ENCODE data around the gene CREBRF.
"Not testable (repeated sequence)": the region's sequence is repeated elsewhere in the genome, so short reads cannot be mapped to it uniquely, and the experiment has no call there.

Gene CREBRF

DNA sequence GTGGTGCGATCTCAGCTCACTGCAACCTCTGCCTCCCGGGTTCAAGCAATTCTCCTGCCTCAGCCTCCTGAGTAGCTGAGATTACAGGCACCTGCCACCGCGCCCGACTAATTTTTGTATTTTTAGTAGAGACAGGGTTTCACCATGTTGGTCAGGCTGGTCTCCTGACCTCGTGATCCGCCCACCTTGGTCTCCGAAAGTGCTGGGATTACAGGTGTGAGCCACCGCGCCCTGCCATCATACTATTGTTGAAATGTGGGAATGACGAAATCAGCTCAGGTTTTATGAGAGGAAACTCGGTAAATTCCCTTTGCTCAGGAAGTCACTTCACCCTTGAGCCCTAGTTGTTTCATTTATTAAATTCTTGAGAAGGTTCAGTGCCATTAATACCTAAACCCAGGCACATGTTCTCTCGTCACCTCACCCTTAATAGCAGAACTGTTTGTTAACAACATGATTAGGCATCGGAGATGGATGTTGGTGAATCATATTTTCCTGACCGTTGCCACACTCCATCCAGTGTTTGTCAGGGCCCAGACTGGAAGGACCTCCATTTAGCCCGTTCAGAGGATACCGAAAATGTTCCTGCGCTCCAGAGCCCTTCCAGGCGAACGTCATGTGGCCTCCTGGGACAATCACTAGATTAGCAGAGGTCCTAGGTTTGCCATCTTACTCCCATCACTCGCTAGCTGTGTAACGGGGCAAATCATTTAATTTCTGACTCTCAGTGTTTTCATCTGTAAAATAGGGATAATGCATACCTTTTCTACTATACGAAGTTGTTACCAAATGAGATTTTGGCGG lies 20.0 kb upstream of the CREBRF start:
- no peak for DNase-seq

DNA sequence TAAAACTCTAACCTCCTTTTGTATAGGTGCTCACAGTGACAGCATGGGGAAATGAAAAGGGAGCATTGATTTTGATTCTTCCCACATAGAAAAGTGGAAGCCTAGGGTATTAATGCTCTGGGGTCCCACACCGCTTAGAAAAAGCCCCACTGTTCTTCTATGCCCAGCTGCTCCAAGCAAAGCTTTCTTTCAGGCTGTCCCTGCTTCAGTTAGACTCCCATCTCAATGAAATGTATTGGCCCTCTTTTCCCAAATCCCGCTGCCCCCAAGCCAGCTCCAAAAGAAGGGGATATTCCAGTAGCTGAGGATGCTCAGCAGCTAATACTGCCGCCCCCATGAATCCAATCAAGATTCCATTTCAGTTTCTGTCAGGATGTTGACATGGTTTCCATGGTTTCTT lies 17.0 kb upstream of the CREBRF start:
- no peak for DNase-seq

DNA sequence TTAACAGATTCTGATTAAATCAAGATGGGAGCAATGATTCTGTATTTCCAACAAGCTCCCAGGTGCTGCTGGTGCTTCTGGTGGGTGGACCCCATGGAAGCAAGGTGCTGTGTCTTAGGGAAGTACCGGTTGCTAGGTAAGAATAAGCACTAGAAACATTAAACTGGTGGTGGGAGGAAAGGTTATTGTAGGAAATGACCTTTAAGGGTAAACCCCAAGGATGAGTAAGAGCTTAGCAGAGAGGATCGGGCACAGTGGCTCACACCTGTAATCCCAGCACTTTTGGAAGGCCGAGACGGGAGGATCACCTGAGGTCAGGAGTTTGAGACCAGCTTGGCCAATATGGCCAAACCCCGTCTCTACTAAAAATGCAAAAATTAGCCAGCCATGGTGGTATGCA lies 16.2 kb upstream of the CREBRF start:
- DNase-seq = no peak

DNA sequence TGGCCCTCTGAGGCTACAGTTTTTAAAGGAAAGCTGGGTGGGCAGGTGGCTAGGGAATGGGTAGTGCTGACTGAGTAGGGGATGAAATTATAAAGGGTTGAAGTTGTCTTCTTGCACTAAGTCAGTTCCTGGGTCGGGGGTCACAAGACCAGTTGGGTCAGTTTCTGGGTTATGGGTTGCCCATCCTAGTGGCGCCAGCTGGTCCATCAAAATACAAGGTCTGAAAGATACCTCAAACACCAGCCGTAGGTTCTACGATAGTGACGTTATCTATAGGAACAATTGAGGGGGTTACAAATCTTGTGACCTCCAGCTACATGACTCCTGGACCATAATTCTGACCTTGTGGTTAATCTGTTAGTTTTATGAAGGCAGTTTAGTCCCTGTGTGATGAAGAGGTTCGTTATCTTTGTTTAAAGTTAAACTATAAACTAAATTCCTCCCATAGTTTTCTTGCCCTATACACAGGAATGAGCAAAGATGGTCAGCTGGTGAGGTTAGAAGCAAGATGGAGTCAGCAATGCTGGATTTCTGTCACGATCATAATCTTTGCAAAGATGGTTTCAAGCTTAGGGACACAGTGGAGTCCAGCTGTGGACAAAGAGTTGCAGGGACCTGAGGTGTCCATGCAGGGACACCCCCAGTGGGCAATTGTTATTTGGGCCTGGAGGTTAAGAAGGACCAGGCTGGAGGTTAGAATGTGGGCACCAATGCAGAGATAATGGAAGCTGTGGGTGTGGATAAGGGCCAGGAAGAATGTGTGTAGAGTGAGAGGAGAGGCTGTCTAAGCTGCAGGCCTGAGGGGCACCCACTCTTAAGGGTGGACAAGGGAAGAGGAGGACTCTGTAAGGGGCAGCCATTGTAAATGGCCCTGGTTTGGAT lies 14.0 kb upstream of the CREBRF start:
- no peak for DNase-seq

DNA sequence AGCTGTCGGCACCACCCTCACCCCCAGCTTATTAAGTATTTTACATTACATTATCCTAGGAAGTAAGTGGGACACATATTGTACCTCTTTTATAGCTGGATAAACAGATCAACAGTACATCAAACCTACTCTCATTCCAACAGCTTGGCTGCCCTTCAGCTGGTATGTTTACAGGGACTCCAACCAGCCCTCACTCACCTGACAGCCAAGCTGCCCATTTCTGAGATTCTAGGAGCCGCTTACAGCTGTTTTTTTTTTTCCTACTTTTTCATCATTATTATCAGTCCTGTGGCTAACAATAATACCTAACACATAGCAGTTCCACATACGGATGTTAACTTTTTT lies 13.4 kb upstream of the CREBRF start:
- DNase-seq = no peak

DNA sequence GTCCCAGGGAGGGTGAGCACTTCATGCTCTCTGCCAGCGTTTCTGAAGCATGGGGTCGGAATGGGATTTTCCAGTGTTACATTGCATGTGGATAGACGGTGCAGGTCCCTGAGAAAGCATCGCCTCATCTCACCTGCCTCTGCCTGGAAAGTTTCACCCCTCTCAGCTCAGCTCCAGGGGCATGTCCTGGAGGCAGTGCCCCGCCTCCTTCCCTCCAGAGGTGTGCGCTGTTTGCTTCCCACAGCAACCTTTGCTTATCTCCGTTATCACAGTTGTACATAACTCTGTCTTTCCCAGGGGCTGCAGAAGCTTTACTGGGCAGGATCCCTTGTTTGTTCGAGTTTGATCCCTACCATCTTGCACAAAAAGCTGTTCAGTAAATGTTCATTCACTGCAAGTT lies 10.7 kb upstream of the CREBRF start:
- DNase-seq = no peak

DNA sequence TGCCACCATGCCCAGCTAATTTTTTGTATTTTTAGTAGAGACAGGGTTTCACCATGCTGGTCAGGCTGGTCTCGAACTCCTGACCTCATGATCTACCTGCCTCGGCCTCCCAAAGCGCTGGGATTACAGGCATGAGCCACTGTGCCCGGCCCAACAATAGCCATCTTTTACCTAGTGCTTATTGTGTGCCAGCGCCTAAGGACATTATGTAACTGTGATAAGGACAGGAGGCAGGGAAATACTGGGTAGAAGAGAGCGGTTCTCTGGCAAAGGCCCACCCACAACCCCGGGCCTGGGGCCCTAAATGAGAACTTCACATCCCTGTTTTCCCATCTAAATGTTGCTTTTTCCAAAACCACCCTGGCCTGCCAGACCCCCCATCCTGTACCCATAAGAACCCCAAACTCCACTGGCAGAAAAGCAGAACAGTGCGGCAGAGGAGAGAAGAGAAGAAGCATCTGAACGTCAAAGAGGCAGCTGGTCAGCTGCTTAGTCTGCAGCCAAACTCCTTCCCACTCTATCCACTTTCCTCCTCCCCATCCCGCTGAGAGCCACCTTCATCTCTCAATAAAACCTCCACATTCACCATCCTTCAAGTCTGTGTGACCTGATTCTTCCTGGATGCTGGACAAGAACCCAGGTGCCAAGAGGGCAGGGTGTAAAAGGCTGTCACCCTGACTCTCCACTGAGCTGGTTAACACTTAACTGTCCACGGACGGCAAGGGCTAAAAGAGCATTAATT lies 8.9 kb upstream of the CREBRF start:
- DNase-seq = not testable (repeated sequence)

DNA sequence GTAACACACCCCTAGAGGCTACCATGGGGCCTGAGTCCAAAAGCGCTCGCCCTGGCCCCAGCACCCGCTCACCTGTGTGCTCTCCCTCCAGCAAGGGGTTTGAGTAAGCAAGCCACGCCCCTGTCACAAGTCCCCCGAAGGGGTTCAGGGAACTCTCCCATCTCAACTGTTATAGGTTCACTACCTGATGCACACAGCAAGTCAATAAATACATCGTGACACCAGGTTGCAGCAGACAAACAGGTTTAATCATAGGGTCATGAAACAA lies 8.4 kb upstream of the CREBRF start:
- DNase-seq = no peak

DNA sequence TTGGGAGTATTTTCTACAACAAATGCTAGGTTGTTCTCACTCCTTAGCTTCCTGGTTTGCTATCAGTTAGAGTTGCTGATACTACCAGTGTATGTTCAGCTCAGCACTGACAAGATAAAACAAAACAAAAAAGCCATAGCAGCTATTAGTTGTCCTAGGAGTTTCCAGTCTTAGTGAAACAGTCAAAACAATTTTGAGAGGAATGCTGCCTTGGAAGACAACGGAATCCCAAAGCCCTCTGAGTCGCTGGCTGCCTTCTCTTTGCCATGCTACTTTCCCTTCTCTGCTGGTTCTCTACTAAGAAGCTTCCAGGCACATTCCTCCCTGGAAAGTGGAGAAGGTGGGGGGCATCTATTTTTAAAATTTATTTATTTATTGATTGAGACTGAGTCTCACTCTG lies 5.4 kb upstream of the CREBRF start:
- DNase-seq = no peak

DNA sequence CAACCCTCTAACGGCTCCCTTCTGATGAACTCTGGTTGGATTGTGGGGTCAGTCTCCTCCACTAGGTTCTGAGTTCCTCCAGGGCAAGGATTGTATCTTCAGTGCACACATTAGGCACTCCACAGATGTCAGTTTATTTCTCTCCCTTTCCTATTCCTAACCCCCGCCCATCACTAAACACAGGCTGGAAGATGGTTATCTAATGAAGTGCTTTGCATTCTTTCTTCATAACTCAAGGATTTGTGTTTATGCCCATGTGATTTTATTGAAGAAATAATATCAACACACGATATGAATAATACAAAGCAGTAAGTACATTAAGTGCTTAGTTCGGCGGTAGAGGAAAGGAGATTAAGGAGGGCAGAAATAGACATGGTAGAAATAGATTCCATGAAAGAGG lies 4.4 kb upstream of the CREBRF start:
- no peak for DNase-seq

DNA sequence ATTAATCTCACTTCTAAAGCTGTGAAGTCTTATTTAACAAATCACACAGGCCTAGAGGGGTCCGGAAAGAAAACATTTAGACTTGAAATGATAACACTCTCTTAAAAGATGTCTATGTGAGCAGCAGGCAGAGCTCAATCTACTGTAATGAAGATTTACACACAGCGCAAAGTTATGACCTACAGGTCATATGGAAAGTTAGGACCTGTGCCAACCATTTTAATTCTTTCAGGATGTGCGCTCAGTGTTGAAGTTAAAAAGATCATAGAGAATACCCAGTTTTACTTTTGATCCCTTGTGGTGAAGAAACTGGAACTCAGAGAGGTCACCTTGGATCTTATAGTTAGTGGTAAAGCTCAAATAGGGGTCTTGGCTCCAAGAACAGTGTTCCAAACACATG lies 3.1 kb upstream of the CREBRF start:
- DNase-seq = no peak

DNA sequence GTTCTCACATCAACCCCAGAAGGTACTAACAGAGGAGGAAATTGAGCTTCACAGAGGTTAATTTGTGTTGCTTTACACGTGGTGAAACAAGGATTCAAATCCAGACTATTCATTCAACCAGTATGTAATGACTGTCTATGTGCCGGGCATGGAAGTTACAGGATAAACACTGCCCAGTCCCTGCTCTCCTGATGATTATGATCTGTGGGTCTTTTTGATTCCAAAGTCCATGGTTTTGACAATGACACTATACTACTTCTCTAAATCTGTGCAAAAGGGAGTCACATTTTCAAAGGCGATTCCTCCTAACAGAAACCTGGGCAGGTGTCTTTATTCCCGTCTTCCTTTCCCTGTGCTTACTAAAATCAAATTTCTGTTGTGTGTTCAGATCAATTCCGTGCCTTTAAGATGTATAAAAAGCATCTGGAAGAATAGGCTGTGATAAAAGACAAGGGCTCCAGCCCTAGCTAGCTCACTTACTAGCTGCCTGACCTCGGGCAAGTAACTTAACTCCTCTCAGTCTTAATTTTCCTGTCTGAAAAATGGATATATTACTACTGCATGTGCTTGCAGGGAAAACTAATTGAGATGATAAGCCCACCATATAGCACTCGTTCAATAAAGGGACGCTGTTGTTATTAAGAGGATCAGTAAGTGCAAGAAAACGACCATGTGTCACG lies 970 bp upstream of the CREBRF start:
- no peak for DNase-seq

DNA sequence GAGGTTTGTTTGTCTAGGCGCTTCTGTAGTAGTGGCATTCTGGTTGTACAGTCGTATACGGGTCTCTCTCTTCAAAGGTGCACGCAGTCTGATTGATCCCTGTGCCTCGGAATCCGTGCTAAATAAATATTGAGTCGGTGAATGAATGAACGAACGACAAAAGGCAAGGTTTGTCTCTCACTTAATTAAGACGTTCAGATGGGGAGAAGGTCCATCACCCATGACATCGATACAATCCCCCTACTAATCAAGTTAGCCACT lies 500 bp upstream of the CREBRF start:
- DNase-seq = no peak

DNA sequence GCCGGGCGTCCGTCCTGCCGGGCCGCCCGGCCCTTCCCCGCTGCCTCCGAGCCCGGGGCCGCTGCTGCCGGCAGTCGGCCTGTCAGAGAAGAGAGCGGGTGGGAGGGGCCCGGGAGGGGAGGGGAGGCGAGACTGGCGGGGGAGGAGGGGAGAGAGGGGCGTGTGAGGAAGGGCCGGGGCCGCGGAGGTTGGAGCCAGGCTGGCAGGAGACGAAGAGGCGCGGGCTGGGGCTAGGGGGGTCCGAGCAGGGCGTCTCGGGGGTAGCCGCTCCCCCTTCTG lies 570 bp downstream of the CREBRF start:
- no peak for DNase-seq

DNA sequence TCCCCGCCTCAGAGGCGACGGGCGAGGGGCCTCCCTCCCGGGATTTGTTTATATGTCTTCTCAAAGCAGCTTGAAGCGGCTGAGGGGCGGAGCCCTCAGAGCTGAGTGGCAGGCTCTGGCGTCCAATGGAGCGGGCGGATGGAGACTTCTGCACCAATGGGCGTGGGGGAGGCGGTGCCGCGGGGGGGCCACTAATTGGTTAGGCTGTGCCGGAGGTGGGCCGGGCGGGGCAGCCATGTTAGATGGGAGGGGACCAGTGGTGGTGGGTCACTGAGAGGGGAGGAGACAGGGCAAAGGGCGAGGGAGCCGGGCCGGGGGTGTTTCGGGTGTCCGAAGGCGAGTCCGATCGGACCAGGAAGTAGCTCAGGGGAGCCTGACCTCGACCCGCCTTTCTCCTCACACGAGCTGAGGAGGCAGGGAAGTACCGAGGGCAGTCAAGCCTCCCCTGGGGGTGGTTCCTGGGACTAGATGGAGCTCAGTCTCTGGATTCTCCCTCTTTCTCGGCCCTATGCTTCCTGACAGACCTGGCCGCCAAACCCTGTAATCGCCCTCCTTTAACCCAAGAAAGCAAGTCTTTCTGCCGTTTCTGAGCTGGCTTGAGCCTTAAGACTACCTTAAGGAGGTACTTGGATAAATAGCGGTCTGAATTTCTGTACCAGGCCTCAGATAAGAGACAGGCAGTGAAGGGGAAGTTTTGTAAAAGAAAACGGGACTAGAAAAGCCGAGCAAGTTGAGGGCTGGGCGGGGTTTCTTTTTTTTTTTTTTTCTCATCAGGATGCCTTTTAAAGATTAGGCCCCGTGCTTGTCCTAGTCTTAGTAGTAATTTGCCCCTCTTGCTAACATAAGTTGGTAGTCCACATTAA lies 1.1 kb downstream of the CREBRF start:
- peak; percentile 95 for DNase-seq

DNA sequence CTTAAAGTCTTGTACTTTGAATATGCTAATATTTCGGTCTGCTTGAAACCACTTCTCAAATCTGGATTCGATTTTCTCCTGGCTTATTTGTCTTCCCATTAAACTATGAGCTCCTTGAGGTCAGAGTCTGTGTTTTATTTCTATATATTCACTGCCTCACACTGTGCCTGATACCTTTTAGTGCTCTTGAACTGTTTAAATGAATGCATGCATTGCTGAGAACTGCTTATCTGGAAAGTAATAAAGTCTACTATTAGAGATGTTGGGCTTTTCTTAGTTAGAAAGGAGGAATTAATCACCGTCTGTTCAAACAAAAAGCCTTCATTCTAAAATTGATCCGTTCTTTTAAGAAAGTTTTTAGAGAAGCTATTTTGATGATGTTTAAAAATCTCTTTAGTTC lies 6.0 kb downstream of the CREBRF start:
- no peak for DNase-seq

DNA sequence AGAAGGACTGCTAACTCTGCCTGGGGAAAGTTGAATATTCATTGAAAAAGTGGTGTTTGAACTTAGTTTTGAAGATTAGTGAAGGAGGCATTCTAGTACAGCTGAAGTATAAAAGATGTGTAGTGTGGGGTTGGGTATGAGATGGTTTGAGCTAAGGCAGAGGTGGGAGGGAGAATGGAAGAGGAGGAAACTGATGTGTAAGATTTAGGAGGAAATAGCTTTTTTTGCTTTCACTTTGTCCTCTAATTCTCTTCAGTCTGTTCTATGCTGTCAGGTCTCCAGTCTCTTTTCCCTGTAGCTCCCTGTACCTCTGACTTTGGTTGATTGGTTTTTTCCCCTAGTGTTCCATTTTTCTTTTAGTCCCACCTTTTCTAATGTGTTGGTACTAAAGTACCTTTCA lies 9.0 kb downstream of the CREBRF start:
- no peak for DNase-seq

DNA sequence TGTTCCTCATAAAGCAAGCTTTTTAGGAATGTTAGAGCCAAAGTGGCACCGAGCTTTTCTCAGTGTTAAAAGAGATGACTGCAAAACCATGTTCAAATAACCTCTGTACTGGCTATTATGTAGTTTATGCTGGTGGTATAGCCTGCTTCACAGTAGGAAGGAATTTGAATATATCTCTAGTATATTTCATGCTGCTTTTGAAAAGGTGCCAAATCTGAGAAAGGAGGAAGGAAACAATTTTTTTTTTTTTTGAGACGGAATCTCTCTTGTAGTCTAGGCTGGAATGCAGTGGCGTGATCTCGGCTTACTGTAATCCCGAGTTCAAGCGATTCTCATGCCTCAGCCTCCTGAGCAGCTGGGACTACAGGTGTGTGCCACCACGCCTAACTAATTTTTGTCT lies 13.5 kb downstream of the CREBRF start:
- no peak for DNase-seq

DNA sequence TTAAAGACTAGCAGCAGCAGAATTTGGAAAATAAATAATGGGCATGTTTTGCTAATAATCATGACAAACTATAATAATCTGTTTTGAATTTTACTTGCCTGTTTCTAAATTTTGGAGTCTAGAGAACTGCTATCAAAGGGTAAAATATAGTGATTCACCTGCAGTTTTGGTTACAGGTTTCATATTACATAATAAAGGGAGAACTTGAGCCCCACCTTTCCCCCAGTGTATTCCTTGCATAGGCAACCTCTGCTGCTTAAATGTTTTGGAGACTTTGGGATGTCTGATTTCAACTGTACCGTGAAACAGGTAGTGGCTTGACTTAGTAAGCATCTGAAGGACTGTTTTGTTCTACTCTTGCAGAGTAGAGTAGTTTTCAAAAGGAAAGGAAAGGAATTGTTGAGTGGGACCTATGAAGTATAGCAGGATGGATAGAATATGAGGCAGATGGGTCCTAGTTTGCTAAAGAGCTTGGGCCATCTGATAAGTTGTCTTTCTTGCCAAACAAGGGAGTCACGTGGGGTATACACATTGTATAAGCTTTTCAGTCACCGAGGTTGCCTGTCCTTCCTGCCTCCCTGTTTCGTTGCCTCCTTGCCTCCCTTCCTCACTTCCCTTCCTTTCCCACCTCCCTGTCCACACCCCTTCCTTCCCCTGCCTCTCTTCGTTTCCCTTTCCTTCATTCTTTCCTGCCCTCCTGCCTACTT lies 19.1 kb downstream of the CREBRF start:
- no peak for DNase-seq

DNA sequence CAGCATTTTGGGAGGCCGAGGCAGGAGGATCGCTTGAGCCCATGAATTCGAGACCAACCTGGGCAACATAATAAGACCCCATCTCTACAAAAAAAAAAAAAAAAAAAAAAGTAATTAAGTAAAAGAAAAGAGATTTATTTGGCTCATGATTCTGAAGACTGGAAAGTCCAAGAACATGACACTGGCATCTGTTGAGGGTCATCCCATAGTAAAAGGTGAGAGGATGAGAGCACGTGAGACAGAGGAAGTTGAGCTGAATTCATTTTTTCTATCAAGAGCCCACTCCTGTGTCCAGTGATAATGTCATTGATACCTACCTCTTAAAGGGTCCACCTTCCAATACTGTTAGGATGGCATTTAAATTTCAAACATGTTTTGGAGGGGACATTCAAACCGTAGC lies 19.8 kb downstream of the CREBRF start:
- no peak for DNase-seq

DNA sequence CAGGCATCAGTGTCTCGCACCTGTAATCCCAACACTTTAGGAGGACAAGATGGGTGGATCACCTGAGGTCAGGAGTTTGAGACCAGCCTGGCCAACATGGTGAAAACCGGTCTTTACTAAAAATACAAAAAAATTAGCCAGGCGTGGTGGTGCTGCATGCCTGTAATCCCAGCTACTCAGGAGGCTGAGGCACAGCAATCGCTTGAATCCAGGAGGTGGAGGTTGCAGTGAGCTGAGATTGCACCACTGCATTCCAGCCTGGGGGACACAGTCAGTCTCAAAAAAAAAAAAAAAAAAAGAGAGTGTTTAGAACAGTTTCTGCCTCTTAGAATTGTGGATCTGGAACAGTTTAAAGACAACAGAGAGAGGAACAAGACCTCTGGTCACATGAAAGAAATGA lies 20.3 kb downstream of the CREBRF start:
- DNase-seq = not testable (repeated sequence)

DNA sequence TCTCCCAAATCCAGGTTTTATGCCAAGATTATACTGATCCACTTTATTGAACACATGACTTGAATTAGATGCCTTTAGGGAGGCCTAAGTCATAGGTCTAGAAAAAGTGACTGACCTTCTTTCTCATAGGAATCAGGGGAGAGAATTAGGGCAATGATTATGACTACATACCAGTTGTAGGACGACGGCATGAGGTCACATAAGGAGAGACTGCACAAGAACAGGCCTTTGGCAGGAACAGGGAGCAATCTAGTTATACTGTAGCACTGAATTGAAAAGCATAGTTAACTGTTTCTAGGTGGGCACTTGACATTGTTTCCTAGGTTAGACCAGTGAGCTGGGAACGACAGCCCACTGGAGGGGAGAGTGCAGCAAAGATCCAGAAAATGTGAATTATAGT lies 22.7 kb downstream of the CREBRF start:
- no peak for DNase-seq

All from GDM1 (cell line).